WERI-Rb-1 (cell line): ENCODE measurements around the gene RABGAP1L.
"Not testable (repeated sequence)": the region's sequence is repeated elsewhere in the genome, so short reads cannot be mapped to it uniquely, and the experiment has no call there.

Experiments
- DNase-seq: peaks from one replicate; pipeline ENCODE4 v3.0.0-alpha.2; 2020
- H3K27ac ChIP-seq: fragments of 250-450 bp; sonication (Bioruptor Pico); 2 replicates; pipeline ENCODE4 v1.5.1; 2020; ENCODE audit warnings: mild to moderate bottlenecking, moderate library complexity
- H3K27me3 ChIP-seq: fragments of 250-450 bp; sonication (Bioruptor Pico); 2 replicates; pipeline ENCODE4 v1.5.1; 2021; ENCODE audit warnings: mild to moderate bottlenecking, low read depth, moderate library complexity; ENCODE audit not compliant: insufficient read depth, severe bottlenecking
- H3K36me3 ChIP-seq: fragments of 250-450 bp; sonication (Bioruptor Pico); 2 replicates; pipeline ENCODE4 v1.5.1; 2020; ENCODE audit warnings: mild to moderate bottlenecking, moderate library complexity
- H3K4me3 ChIP-seq: 2 replicates; pipeline ENCODE4 v1.5.1; 2011; ENCODE audit warnings: low read depth, mild to moderate bottlenecking, control low read depth, low read length
- H3K9me3 ChIP-seq: fragments of 250-450 bp; sonication (Bioruptor Pico); 2 replicates; pipeline ENCODE4 v1.5.1; 2021; ENCODE audit warnings: mild to moderate bottlenecking, moderate library complexity; ENCODE audit not compliant: severe bottlenecking
- TF ChIP-seq, protein P1 (sequence below): IDR thresholded peaks from 2 replicates; pipeline ENCODE4 v1.5.1; 2011; ENCODE audit warnings: low read depth, mild to moderate bottlenecking, control low read depth, inconsistent platforms, low read length

RABGAP1L gene

GRCh38 chr1:175043824-175044223 is 884.5 kb downstream of the RABGAP1L start:
- TF ChIP-seq, protein P1, sequence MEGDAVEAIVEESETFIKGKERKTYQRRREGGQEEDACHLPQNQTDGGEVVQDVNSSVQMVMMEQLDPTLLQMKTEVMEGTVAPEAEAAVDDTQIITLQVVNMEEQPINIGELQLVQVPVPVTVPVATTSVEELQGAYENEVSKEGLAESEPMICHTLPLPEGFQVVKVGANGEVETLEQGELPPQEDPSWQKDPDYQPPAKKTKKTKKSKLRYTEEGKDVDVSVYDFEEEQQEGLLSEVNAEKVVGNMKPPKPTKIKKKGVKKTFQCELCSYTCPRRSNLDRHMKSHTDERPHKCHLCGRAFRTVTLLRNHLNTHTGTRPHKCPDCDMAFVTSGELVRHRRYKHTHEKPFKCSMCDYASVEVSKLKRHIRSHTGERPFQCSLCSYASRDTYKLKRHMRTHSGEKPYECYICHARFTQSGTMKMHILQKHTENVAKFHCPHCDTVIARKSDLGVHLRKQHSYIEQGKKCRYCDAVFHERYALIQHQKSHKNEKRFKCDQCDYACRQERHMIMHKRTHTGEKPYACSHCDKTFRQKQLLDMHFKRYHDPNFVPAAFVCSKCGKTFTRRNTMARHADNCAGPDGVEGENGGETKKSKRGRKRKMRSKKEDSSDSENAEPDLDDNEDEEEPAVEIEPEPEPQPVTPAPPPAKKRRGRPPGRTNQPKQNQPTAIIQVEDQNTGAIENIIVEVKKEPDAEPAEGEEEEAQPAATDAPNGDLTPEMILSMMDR = no peak
- Histone ChIP-seq H3K4me3 (no peak overlapping the region), H3K36me3 (no peaks in the 10 kb centered on the region), H3K9me3 (no peaks in the 10 kb centered on the region), H3K27me3 (no peaks in the 10 kb centered on the region), H3K27ac (no peak overlapping the region)
- DNase-seq = no peak

- not testable (repeated sequence) for H3K36me3 ChIP-seq, DNase-seq, H3K4me3 ChIP-seq, H3K27me3 ChIP-seq, H3K27ac ChIP-seq, H3K9me3 ChIP-seq
Measured at GRCh38 chr1:175044591-175044990, 885.3 kb downstream of the RABGAP1L start.
